GM10266 (cell line): ENCODE results near the gene KLC3.

Source experiments
- DNase-seq: peaks from one replicate; pipeline ENCODE4 v3.0.0; 2012; ENCODE audit errors: extremely low spot score
- CTCF ChIP-seq: IDR thresholded peaks from 2 replicates; pipeline ENCODE4 v1.5.1; 2012; ENCODE audit warnings: mild to moderate bottlenecking, low read depth; ENCODE audit not compliant: control insufficient read depth, insufficient read depth; ENCODE audit errors: missing control alignments

Gene KLC3

GRCh38 chr19:45354241-45354842 lies 13.8 kb downstream of the KLC3 start:
- no peak for DNase-seq
- no peak for TF ChIP-seq CTCF

- TF ChIP-seq CTCF, result no peak
- no peak for DNase-seq
Observed at GRCh38 chr19:45355402-45355801, 14.9 kb downstream of the KLC3 start.

GRCh38 chr19:45355910-45356309 lies 15.4 kb downstream of the KLC3 start:
- no peak for DNase-seq

GRCh38 chr19:45356760-45357444 lies 16.4 kb downstream of the KLC3 start:
- TF ChIP-seq CTCF, result no peak
- DNase-seq, result no peak

More at GRCh38 chr19:45355910-45356309, 15.4 kb downstream of the KLC3 start:
- no peak for TF ChIP-seq CTCF

- no peak for TF ChIP-seq CTCF
- no peak for DNase-seq
Observed at GRCh38 chr19:45357445-45357783, 16.9 kb downstream of the KLC3 start.

GRCh38 chr19:45358213-45358792 lies 17.8 kb downstream of the KLC3 start:
- no peak for TF ChIP-seq CTCF
- DNase-seq, result no peak

GRCh38 chr19:45361608-45362007 lies 21.1 kb downstream of the KLC3 start:
- TF ChIP-seq CTCF, result no peak
- DNase-seq, result no peak
